Left lung (tissue), 10 donors: ENCODE data around the gene MAPK4. TPM values are rescaled to one million over a fixed set of nuclear protein-coding genes. Genes with fewer than 3 reads are reported as not detected.
"Not testable (repeated sequence)": the region's sequence is repeated elsewhere in the genome, so short reads cannot be mapped to it uniquely, and the experiment has no call there.

ENCODE experiments used
- ATAC-seq: fragments of 200-7000 bp; cut with Tn5 transposase; one replicate; pipeline ENCODE4 v1.9.1; 2020; ENCODE audit warnings: moderate library complexity
- DNase-seq, 4 donors: peaks; one replicate each; pipeline ENCODE4 v3.0.0-alpha.2; 2013 to 2020
- H3K27ac ChIP-seq, 2 donors: fragments of 200-600 bp; sonication (generic) in 1 of 2; one replicate each; pipeline versions ENCODE4 v1.5.0 to v1.8.0; 2020 to 2021
- H3K27me3 ChIP-seq, 2 donors: fragments of 200-600 bp; sonication (generic) in 1 of 2; one replicate each; pipeline versions ENCODE4 v1.5.0 to v1.8.0; 2020 to 2021
- H3K36me3 ChIP-seq, 2 donors: fragments of 200-600 bp; sonication (generic) in 1 of 2; one replicate each; pipeline versions ENCODE4 v1.5.0 to v1.8.0; 2020 to 2021
- H3K4me1 ChIP-seq, 2 donors: fragments of 200-600 bp; one replicate each; pipeline ENCODE4 v1.8.0; 2021
- H3K4me3 ChIP-seq, 2 donors: fragments of 200-600 bp; sonication (generic) in 1 of 2; one replicate each; pipeline versions ENCODE4 v1.5.0 to v1.8.0; 2020 to 2021; ENCODE audit warnings: mild to moderate bottlenecking in 1 of 2
- H3K9me3 ChIP-seq, 2 donors: fragments of 200-600 bp; sonication (generic) in 1 of 2; one replicate each; pipeline versions ENCODE4 v1.5.0 to v1.8.0; 2020 to 2021
- CTCF ChIP-seq, 2 donors: fragments of 200-600 bp; sonication (generic) in 1 of 2; IDR thresholded peaks; one replicate each; pipeline versions ENCODE4 v1.5.0 to v1.8.0; 2021; ENCODE audit warnings: antibody characterized with exemption in 2 of 2
- intact Hi-C, 2 donors: fragments of 100-400 bp; cut with DNase I; formaldehyde crosslinking; loops; one replicate each; pipeline versions ENCODE4 v1.11.2 to v1.14.2; 2022
- polyA plus RNA-seq, 6 donors: library from polyadenylated mRNA; unstranded; fragments of 120-200 nt; gene quantifications; one replicate each; pipeline ENCODE4 v1.2.1, GENCODE V29; 2013; ENCODE audit not compliant: insufficient read length in 6 of 6
- total RNA-seq, 2 donors: library from RNA; stranded (reverse); fragmentation: NEBNext Ultra II Directional; extraction: Animal tissue kit (Norgen Biotek cat#: 25700); gene quantifications; one replicate each; pipeline ENCODE4 v1.2.1, GENCODE V29; 2021
- donor health status: DM: no; HTN: yes; CAD: no.
- donor health status: DM: no; HTN: no; CAD: no.

The MAPK4 gene
- total and polyA plus RNA-seq, 8 donors: 0.55 to 2.1 (median 1.3) TPM

GRCh38 chr18:50775726-50776125 is 215.8 kb downstream of the MAPK4 start:
- Histone ChIP-seq H3K27me3 (peaks cover 0 to 9% of the 10 kb centered on the region in 2 donors), H3K9me3 (no peaks in the 10 kb centered on the region), H3K4me1 (no peaks in the 10 kb centered on the region), H3K27ac (no peak overlapping the region), H3K4me3 (no peak overlapping the region), H3K36me3 (no peaks in the 10 kb centered on the region)
- no peak for DNase-seq
- intact Hi-C loops: no loop called here
- no peak for TF ChIP-seq CTCF (IDR thresholded peaks at IDR 0.05)
- ATAC-seq: no peak

- no peaks in the 10 kb centered on the region for H3K36me3 ChIP-seq
- no peak for DNase-seq
- intact Hi-C loops: no loop called here
- peaks cover 0 to 9% of the 10 kb centered on the region in 2 donors for H3K27me3 ChIP-seq
- H3K4me3 ChIP-seq: no peak overlapping the region
- ATAC-seq: no peak
- no peaks in the 10 kb centered on the region for H3K4me1 ChIP-seq
- no peak for TF ChIP-seq CTCF (IDR thresholded peaks at IDR 0.05)
- no peak overlapping the region for H3K27ac ChIP-seq
- no peaks in the 10 kb centered on the region for H3K9me3 ChIP-seq
Measured at GRCh38 chr18:50776383-50776782, 216.5 kb downstream of the MAPK4 start.

GRCh38 chr18:50779021-50779420 is 219.1 kb downstream of the MAPK4 start:
- H3K4me3 ChIP-seq, H3K27ac ChIP-seq, H3K9me3 ChIP-seq, ATAC-seq, intact Hi-C loops, H3K27me3 ChIP-seq, DNase-seq, H3K36me3 ChIP-seq, H3K4me1 ChIP-seq: not testable (repeated sequence)

Other genes with a start within 250 kb of the MAPK4 start
- 1 to 10 TPM; 2.4 to 3.4 TPM for gene SKA1, start 185.0 kb upstream of the MAPK4 start, total RNA-seq
- gene SKA1, start 185.0 kb upstream of the MAPK4 start, polyA plus RNA-seq: 10 to 100 TPM in 1 of 6 donors, 1 to 10 TPM in 5; 5.0 to 12.4 (median 7.1) TPM